KMS-11 (cell line): Measurements from ENCODE around the gene DAAM1.

Experiments used
- H2AFZ ChIP-seq: fragments of 200-600 bp; sonication (generic); 2 replicates; pipeline ENCODE4 v1.6.1; 2016; ENCODE audit warnings: antibody characterized with exemption, mixed run types, low read depth
- H3K27ac ChIP-seq: fragments of 200-600 bp; sonication (generic); 2 replicates; pipeline ENCODE4 v1.6.1; 2016; ENCODE audit warnings: mild to moderate bottlenecking, mixed run types
- H3K27me3 ChIP-seq: fragments of 200-600 bp; sonication (generic); 2 replicates; pipeline ENCODE4 v1.6.1; 2017; ENCODE audit warnings: mild to moderate bottlenecking, low read depth, mixed run types, moderate library complexity; ENCODE audit not compliant: insufficient read depth
- H3K36me3 ChIP-seq: fragments of 200-600 bp; sonication (generic); 2 replicates; pipeline ENCODE4 v1.6.1; 2017; ENCODE audit warnings: mild to moderate bottlenecking, mixed run types; ENCODE audit not compliant: insufficient read depth
- H3K4me1 ChIP-seq: fragments of 200-600 bp; sonication (generic); 2 replicates; pipeline ENCODE4 v1.6.1; 2016; ENCODE audit warnings: mild to moderate bottlenecking, low read depth, mixed run types; ENCODE audit not compliant: poor library complexity, severe bottlenecking
- H3K4me2 ChIP-seq: fragments of 200-600 bp; sonication (generic); 2 replicates; pipeline ENCODE4 v1.7.0; 2016; ENCODE audit warnings: mild to moderate bottlenecking, mixed run types
- H3K4me3 ChIP-seq: fragments of 200-600 bp; sonication (generic); IDR thresholded peaks from 2 replicates; pipeline ENCODE4 v1.6.1; 2017; ENCODE audit warnings: low read depth, low read length, mixed read lengths; ENCODE audit not compliant: insufficient read depth
- H3K79me2 ChIP-seq: fragments of 200-600 bp; sonication (generic); 2 replicates; pipeline ENCODE4 v1.6.1; 2016; ENCODE audit warnings: low read depth, mixed run types; ENCODE audit not compliant: insufficient read depth
- H3K9ac ChIP-seq: fragments of 200-600 bp; sonication (generic); 2 replicates; pipeline ENCODE4 v1.6.1; 2016; ENCODE audit warnings: mild to moderate bottlenecking, mixed run types
- H4K20me1 ChIP-seq: fragments of 200-600 bp; sonication (generic); 2 replicates; pipeline ENCODE4 v1.6.1; 2016; ENCODE audit warnings: mild to moderate bottlenecking, mixed run types; ENCODE audit not compliant: insufficient read depth
- TF ChIP-seq, protein P1 (sequence below): fragments of 200-600 bp; sonication (generic); conservative IDR thresholded peaks from 2 replicates; pipeline ENCODE4 v1.6.1; 2017; ENCODE audit warnings: low read depth, mild to moderate bottlenecking, antibody characterized with exemption, low read length, moderate library complexity, mixed read lengths

Gene DAAM1

DNA sequence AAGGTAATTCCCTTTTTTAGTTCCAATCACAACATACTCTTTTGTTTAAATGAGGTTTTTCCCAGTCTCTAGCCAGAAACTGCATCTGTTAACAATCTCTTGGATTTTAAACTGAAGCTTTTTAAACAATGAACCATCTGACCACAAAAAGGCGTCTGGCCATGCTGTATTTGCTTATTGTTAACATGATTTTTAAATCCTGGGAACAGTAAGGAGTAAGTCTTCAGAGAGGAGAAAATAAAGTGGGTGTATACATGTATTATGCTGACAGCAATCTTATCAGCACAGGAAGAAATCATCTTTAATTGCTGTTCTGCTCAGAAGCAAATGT, 106.2 kb downstream of the DAAM1 start:
- Histone ChIP-seq H2AFZ (no peak overlapping the region), H3K9ac (no peak overlapping the region), H3K4me1 (peaks cover 31% of the 10 kb centered on the region), H3K36me3 (no peaks in the 10 kb centered on the region), H3K4me3 (no peak overlapping the region), H3K27me3 (no peaks in the 10 kb centered on the region), H3K27ac (no peak overlapping the region), H3K79me2 (no peaks in the 10 kb centered on the region), H4K20me1 (no peaks in the 10 kb centered on the region), H3K4me2 (no peak overlapping the region)
- TF ChIP-seq, protein P1, sequence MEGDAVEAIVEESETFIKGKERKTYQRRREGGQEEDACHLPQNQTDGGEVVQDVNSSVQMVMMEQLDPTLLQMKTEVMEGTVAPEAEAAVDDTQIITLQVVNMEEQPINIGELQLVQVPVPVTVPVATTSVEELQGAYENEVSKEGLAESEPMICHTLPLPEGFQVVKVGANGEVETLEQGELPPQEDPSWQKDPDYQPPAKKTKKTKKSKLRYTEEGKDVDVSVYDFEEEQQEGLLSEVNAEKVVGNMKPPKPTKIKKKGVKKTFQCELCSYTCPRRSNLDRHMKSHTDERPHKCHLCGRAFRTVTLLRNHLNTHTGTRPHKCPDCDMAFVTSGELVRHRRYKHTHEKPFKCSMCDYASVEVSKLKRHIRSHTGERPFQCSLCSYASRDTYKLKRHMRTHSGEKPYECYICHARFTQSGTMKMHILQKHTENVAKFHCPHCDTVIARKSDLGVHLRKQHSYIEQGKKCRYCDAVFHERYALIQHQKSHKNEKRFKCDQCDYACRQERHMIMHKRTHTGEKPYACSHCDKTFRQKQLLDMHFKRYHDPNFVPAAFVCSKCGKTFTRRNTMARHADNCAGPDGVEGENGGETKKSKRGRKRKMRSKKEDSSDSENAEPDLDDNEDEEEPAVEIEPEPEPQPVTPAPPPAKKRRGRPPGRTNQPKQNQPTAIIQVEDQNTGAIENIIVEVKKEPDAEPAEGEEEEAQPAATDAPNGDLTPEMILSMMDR: no peak

DNA sequence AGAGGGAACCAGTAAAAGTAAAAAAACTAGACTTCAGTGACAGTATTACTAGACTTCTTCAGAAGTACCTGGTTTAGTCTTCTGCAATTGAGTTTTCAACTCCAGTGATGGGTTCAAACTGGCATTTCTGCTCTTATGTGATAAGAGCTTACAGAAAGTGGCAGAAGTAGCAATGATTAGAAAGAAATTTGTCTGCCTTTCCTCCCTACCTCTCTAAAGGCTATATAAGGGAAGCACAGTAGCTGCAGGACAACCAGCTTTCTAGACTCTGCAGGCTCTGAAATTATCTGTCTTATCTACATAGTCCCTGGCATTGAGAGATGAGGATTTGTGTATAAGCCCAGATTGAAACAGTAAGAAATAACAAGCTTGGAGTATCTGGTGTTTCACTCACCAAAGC, 107.5 kb downstream of the DAAM1 start:
- no peaks in the 10 kb centered on the region for H4K20me1 ChIP-seq
- no peak overlapping the region for H2AFZ ChIP-seq
- TF ChIP-seq, protein P1: no peak
- no peak overlapping the region for H3K4me3 ChIP-seq
- no peaks in the 10 kb centered on the region for H3K27me3 ChIP-seq
- H3K27ac ChIP-seq: no peak overlapping the region
- H3K4me2 ChIP-seq: no peak overlapping the region
- no peaks in the 10 kb centered on the region for H3K79me2 ChIP-seq
- no peaks in the 10 kb centered on the region for H3K36me3 ChIP-seq
- peaks cover 45% of the 10 kb centered on the region for H3K4me1 ChIP-seq
- H3K9ac ChIP-seq: no peak overlapping the region

DNA sequence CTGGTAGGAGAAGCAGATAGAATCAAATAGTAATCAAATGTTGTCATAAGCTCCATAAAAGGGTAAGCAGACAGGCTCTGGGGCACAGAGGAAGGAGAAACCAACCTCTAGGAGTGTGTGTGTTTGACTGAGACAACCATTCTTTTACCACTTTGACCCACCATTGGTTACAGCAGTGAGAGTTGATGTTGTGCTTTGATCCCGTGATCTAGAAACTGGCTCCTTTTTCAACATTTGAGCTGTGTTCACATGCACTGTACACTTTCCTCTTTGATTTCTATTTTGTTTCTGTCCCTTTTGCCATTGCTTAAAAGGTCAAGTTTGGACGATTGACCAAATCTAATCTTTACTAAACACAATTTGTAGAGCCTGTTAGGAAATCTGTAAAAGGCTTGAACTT, 108.0 kb downstream of the DAAM1 start:
- Histone ChIP-seq H3K4me1 (peaks cover 50% of the 10 kb centered on the region), H3K27me3 (no peaks in the 10 kb centered on the region), H3K9ac (no peak overlapping the region), H2AFZ (no peak overlapping the region), H4K20me1 (no peaks in the 10 kb centered on the region), H3K27ac (no peak overlapping the region), H3K4me2 (no peak overlapping the region), H3K79me2 (no peaks in the 10 kb centered on the region), H3K4me3 (no peak overlapping the region), H3K36me3 (no peaks in the 10 kb centered on the region)
- TF ChIP-seq, protein P1: no peak

DNA sequence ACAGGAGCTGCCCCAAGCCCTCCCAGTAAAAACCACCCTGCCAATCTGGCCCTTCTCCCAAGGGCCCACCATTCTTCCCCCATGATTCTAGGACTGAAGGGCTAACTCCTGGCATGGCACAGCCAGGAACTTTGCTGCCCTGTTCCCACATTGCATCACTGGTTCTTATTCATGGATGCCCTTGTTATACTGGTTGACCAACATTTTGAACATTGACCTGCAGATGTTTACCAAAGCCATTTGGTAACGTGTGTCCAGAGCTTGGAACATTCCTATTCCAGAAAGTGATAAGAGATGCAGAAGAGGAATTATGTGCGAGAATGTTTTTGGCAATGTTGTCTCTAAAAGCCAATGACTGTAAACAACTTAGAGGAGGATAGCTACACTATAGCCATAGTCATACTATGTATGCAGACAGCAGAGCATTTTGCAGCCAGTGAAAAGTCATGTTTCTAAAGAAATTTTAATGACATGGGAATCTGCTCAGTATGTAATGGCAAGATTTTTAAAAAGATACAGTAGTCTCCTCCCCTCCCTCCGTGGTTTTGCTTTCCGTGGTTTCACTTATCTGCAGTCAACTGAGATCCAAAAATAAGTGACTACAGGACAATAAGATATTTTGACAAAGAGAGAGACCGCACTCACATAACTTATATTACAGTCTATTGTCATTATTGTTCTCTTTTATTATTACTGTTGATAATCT, 108.8 kb downstream of the DAAM1 start:
- Histone ChIP-seq H3K4me1 (peaks cover 57% of the 10 kb centered on the region), H3K4me2 (peak overlapping the region; percentile 61), H3K27me3 (no peaks in the 10 kb centered on the region), H3K9ac (no peak overlapping the region), H3K79me2 (no peaks in the 10 kb centered on the region), H3K4me3 (no peak overlapping the region), H4K20me1 (no peaks in the 10 kb centered on the region), H3K36me3 (no peaks in the 10 kb centered on the region), H3K27ac (no peak overlapping the region), H2AFZ (no peak overlapping the region)
- TF ChIP-seq, protein P1: no peak
